Endothelial cell of umbilical vein (primary cell): ENCODE data around the gene ADCY9. TPM values are rescaled to one million over a fixed set of nuclear protein-coding genes. Genes with fewer than 3 reads are reported as not detected.

Experiments used
- BruUV-seq: library from RNA; stranded (reverse); fragments of 400-500 nt; replicated peaks from 2 replicates; lab custom pipeline; 2021; lab: Mats Ljungman, UMichigan
- CTCF ChIA-PET: fragments of 300-600, 350-600 bp; sonication (Branson Sonifier 250); formaldehyde crosslinking; loops from one replicate; lab custom pipeline; 2021; ENCODE audit warnings: antibody characterized with exemption, inconsistent platforms; lab: Charles Lee
- POLR2A ChIA-PET: fragments of 300-600, 350-600 bp; sonication (Branson Sonifier 250); formaldehyde crosslinking; loops from one replicate; lab custom pipeline; 2021; ENCODE audit warnings: antibody characterized with exemption, inconsistent platforms; lab: Charles Lee
- DNase-seq: peaks from one replicate; pipeline ENCODE4 v3.0.0-alpha.2; 2011; ENCODE audit warnings: low read depth, low spot score
- FAIRE-seq: peaks from 2 replicates; lab custom pipeline; 2011; peaks lifted over from hg19 to GRCh38; lab: Jason Lieb, UNC
- H2AFZ ChIP-seq: 2 replicates; pipeline ENCODE4 v1.6.0; 2012; ENCODE audit warnings: low read depth, low read length, control low read depth, inconsistent platforms
- H3K27ac ChIP-seq: 2 replicates; pipeline ENCODE4 v1.5.1; 2011; ENCODE audit warnings: low read depth, mild to moderate bottlenecking, control low read depth, low read length, moderate library complexity; ENCODE audit not compliant: insufficient read depth
- H3K27me3 ChIP-seq, 2 experiments: 2 replicates each; pipeline versions ENCODE4 v1.6.0 to v1.6.1; 2011; ENCODE audit warnings: low read length in 2 of 2, mixed read lengths in 1 of 2; ENCODE audit not compliant: control insufficient read depth in 2 of 2, insufficient read depth in 2 of 2
- H3K36me3 ChIP-seq, 2 experiments: 2 replicates in 1 of 2; 3 replicates in 1 of 2; pipeline ENCODE4 v1.5.1; 2011; ENCODE audit warnings: low read length in 2 of 2, mild to moderate bottlenecking in 1 of 2, moderate library complexity in 1 of 2; ENCODE audit not compliant: control insufficient read depth in 2 of 2, insufficient read depth in 2 of 2; ENCODE audit errors: extremely low read depth in 1 of 2
- H3K4me1 ChIP-seq: 3 replicates; pipeline ENCODE4 v1.5.1; 2011; ENCODE audit warnings: mild to moderate bottlenecking, low read length; ENCODE audit not compliant: control insufficient read depth, insufficient read depth; ENCODE audit errors: extremely low read depth
- H3K4me2 ChIP-seq: 2 replicates; pipeline ENCODE4 v1.6.1; 2011; ENCODE audit warnings: low read length, control low read depth, mixed read lengths; ENCODE audit not compliant: insufficient read depth
- H3K4me3 ChIP-seq, 3 experiments: fragments of 200-600 bp in 1 of 3; sonication (generic), shearing (Covaris generic) in 1 of 3; replicated peaks in 1 of 3; 2 replicates each; pipeline ENCODE4 v1.5.1; 2011 to 2016; ENCODE audit warnings: control low read depth in 3 of 3, low read length in 3 of 3, mild to moderate bottlenecking in 2 of 3, inconsistent platforms in 1 of 3, low read depth in 1 of 3, moderate library complexity in 1 of 3; ENCODE audit not compliant: insufficient read depth in 1 of 3
- H3K79me2 ChIP-seq: 2 replicates; pipeline ENCODE4 v1.6.0; 2012; ENCODE audit warnings: low read length, inconsistent platforms; ENCODE audit not compliant: control insufficient read depth, insufficient read depth
- H3K9ac ChIP-seq: replicated peaks from 2 replicates; pipeline ENCODE3; 2011; ENCODE audit warnings: low read length, control low read depth; ENCODE audit not compliant: insufficient read depth; ENCODE audit errors: extremely low read depth
- H3K9me1 ChIP-seq: replicated peaks from 3 replicates; pipeline ENCODE4 v1.6.0; 2011; ENCODE audit warnings: mild to moderate bottlenecking, low read length; ENCODE audit not compliant: control insufficient read depth, insufficient read depth; ENCODE audit errors: extremely low read depth
- H3K9me3 ChIP-seq: replicated peaks from 2 replicates; pipeline ENCODE4 v1.5.1; 2012; ENCODE audit warnings: low read length, inconsistent platforms; ENCODE audit not compliant: control insufficient read depth, insufficient read depth
- H4K20me1 ChIP-seq: replicated peaks from 2 replicates; pipeline ENCODE3; 2011; ENCODE audit warnings: mild to moderate bottlenecking, low read length; ENCODE audit not compliant: control insufficient read depth, insufficient read depth; ENCODE audit errors: extremely low read depth
- FOS ChIP-seq: IDR thresholded peaks from 2 replicates; pipeline ENCODE4 v1.6.1; 2011; ENCODE audit warnings: mild to moderate bottlenecking, low read length, moderate library complexity, borderline replicate concordance; ENCODE audit not compliant: insufficient read depth
- GATA2 ChIP-seq: IDR thresholded peaks from 2 replicates; pipeline ENCODE4 v1.7.0; 2011; ENCODE audit warnings: low read depth, mild to moderate bottlenecking, moderate library complexity, mixed read lengths, low read length; ENCODE audit not compliant: insufficient read length, insufficient read depth
- MAX ChIP-seq: IDR thresholded peaks from 2 replicates; pipeline ENCODE4 v1.6.1; 2011; ENCODE audit not compliant: insufficient read depth, insufficient read length
- MYC ChIP-seq: IDR thresholded peaks from one replicate; pipeline ENCODE4 v1.6.1; 2011; ENCODE audit warnings: mild to moderate bottlenecking, low read depth, low read length
- POLR2A ChIP-seq: IDR thresholded peaks from 2 replicates; pipeline ENCODE4 v1.6.1; 2012; ENCODE audit warnings: low read depth, mild to moderate bottlenecking, control low read depth, low read length
- dilution Hi-C: fragments of 300-500 bp; cut with MboI; formaldehyde crosslinking; loops from one replicate; pipeline ENCODE4 v1.15.0; 2019; ENCODE audit warnings: low sequenced_read_pairs; ENCODE audit not compliant: extremely low pct_ligation_motif_present
- intact Hi-C: fragments of 100-400 bp; cut with micrococcal nuclease; formaldehyde crosslinking; loops from one replicate; pipeline ENCODE4 v1.10.0; 2022
- polyA plus RNA-seq, 4 experiments: library from polyadenylated mRNA; depleted of rRNA in 3 of 4; stranded (reverse) in 3 of 4; unstranded in 1 of 4; fragments of >200 nt; gene quantifications; 2 replicates each; pipeline versions ENCODE4 v1.2.1 to v1.2.3, GENCODE V29; 2011 to 2012; ENCODE audit warnings: missing spikeins in 1 of 4
- total RNA-seq: library from RNA; stranded (reverse); gene quantifications from 2 replicates; pipeline ENCODE4 v1.2.3, GENCODE V29; 2021
- TF ChIP-seq, protein P1 (sequence below), 2 donors: IDR thresholded peaks; 1 replicate in 1 of 2; 2 replicates in 1 of 2; pipeline ENCODE4 v1.5.1; 2011; ENCODE audit warnings: low read length in 2 of 2, mild to moderate bottlenecking in 2 of 2, moderate library complexity in 2 of 2, control low read depth in 1 of 2, inconsistent platforms in 1 of 2, low read depth in 1 of 2; ENCODE audit not compliant: insufficient read depth in 1 of 2; ENCODE audit errors: extremely low read depth in 1 of 2

The ADCY9 gene
- total and polyA plus RNA-seq, 2 donors (not counting 3 experiments of a cell fraction or from before 2014, with no cell fraction given) = 6.8 to 14.0 TPM

- dilution Hi-C loops = no loop called here
- H3K4me3 ChIP-seq = no peak overlapping the region
- no TSS peak for BruUV-seq
- no peaks in the 10 kb centered on the region for H3K36me3 ChIP-seq
- no peak overlapping the region for H3K4me2 ChIP-seq
- no peaks in the 10 kb centered on the region for H3K27me3 ChIP-seq
- H3K4me1 ChIP-seq = no peaks in the 10 kb centered on the region
- no peaks in the 10 kb centered on the region for H4K20me1 ChIP-seq
- H3K27ac ChIP-seq = no peak overlapping the region
- TF ChIP-seq FOS (no peak), GATA2 (no peak), MYC (no peak), MAX (no peak), POLR2A (no peak)
- TF ChIP-seq, protein P1, sequence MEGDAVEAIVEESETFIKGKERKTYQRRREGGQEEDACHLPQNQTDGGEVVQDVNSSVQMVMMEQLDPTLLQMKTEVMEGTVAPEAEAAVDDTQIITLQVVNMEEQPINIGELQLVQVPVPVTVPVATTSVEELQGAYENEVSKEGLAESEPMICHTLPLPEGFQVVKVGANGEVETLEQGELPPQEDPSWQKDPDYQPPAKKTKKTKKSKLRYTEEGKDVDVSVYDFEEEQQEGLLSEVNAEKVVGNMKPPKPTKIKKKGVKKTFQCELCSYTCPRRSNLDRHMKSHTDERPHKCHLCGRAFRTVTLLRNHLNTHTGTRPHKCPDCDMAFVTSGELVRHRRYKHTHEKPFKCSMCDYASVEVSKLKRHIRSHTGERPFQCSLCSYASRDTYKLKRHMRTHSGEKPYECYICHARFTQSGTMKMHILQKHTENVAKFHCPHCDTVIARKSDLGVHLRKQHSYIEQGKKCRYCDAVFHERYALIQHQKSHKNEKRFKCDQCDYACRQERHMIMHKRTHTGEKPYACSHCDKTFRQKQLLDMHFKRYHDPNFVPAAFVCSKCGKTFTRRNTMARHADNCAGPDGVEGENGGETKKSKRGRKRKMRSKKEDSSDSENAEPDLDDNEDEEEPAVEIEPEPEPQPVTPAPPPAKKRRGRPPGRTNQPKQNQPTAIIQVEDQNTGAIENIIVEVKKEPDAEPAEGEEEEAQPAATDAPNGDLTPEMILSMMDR (IDR thresholded peaks at IDR 0.05; ENCODE audit: extremely low read depth in 1 of 2, insufficient read depth in 1 of 2, low read depth in 1 of 2, low read length in 2 of 2) = no peak
- no peak for DNase-seq
- H3K79me2 ChIP-seq = no peaks in the 10 kb centered on the region
- intact Hi-C loops = no loop called here
- ChIA-PET CTCF (interaction anchor here (2.0 kb wide), 1 partner anchor 10 kb away, joined by 5 read pairs; no protein-coding TSS in a partner anchor), POLR2A (no interaction called here)
- no peak overlapping the region for H2AFZ ChIP-seq
- FAIRE-seq = no peak
- no peaks in the 10 kb centered on the region for H3K9me3 ChIP-seq
- no peaks in the 10 kb centered on the region for H3K9me1 ChIP-seq
- H3K9ac ChIP-seq = no peak overlapping the region
Measured at GRCh38 chr16:4158143-4159093, 42.2 kb upstream of the ADCY9 start.
